ENCODE results near the gene DNAJC18. TPM values are rescaled to one million over a fixed set of nuclear protein-coding genes. Genes with fewer than 3 reads are reported as not detected.
"Not testable (repeated sequence)": the region's sequence is repeated elsewhere in the genome, so short reads cannot be mapped to it uniquely, and the experiment has no call there.

DNAJC18 gene
- total RNA-seq, 1 donor from 2014 or later, result 9.9 TPM

- DNase-seq (ENCODE audit: low read depth), result no peak
Measured at GRCh38 chr5:139461176-139461575, 21.9 kb upstream of the DNAJC18 start.

- peak; percentile 82 for DNase-seq (ENCODE audit: low read depth)
Measured at GRCh38 chr5:139460455-139460854, 21.1 kb upstream of the DNAJC18 start.

- DNase-seq (ENCODE audit: low read depth), result no peak
Measured at GRCh38 chr5:139459451-139459934, 20.2 kb upstream of the DNAJC18 start.

GRCh38 chr5:139458580-139459407 is 19.5 kb upstream of the DNAJC18 start:
- DNase-seq (ENCODE audit: low read depth), result peak; percentile 57

- DNase-seq (ENCODE audit: low read depth), result no peak
Measured at GRCh38 chr5:139457653-139458306, 18.5 kb upstream of the DNAJC18 start.

GRCh38 chr5:139457241-139457640 is 17.9 kb upstream of the DNAJC18 start:
- DNase-seq (ENCODE audit: low read depth), result no peak

- DNase-seq (ENCODE audit: low read depth), result no peak
Measured at GRCh38 chr5:139456776-139457175, 17.5 kb upstream of the DNAJC18 start.

- no peak for DNase-seq (ENCODE audit: low read depth)
Measured at GRCh38 chr5:139454568-139455290, 15.4 kb upstream of the DNAJC18 start.

- DNase-seq (ENCODE audit: low read depth), result no peak
Measured at GRCh38 chr5:139453683-139454567, 14.6 kb upstream of the DNAJC18 start.

GRCh38 chr5:139451878-139452660 is 12.7 kb upstream of the DNAJC18 start:
- no peak for DNase-seq (ENCODE audit: low read depth)

GRCh38 chr5:139451176-139451575 is 11.9 kb upstream of the DNAJC18 start:
- DNase-seq (ENCODE audit: low read depth), result no peak

GRCh38 chr5:139446956-139447779 is 7.8 kb upstream of the DNAJC18 start:
- DNase-seq (ENCODE audit: low read depth), result no peak

- no peak for DNase-seq (ENCODE audit: low read depth)
Measured at GRCh38 chr5:139445325-139446170, 6.2 kb upstream of the DNAJC18 start.

- peak; percentile 94 for DNase-seq (ENCODE audit: low read depth)
Measured at GRCh38 chr5:139443831-139444453, 4.6 kb upstream of the DNAJC18 start.

- DNase-seq (ENCODE audit: low read depth), result not testable (repeated sequence)
Measured at GRCh38 chr5:139440416-139440815, 1.1 kb upstream of the DNAJC18 start.

GRCh38 chr5:139438707-139439012 is 665 bp downstream of the DNAJC18 start:
- no peak for DNase-seq (ENCODE audit: low read depth)

GRCh38 chr5:139435676-139436075 is 3.6 kb downstream of the DNAJC18 start:
- DNase-seq (ENCODE audit: low read depth), result no peak

- no peak for DNase-seq (ENCODE audit: low read depth)
Measured at GRCh38 chr5:139431706-139432105, 7.6 kb downstream of the DNAJC18 start.

Measured in myocyte (in vitro differentiated cells).